Bone marrow (tissue), 2 donors: ENCODE results near the gene CTDP1.
"Not testable (repeated sequence)": the region's sequence is repeated elsewhere in the genome, so short reads cannot be mapped to it uniquely, and the experiment has no call there.

Experiments used
- DNase-seq, 2 donors: peaks; one replicate each; lab custom pipeline; 2025; lab: John Stamatoyannopoulos, UW

CTDP1 gene

GRCh38 chr18:79698668-79699335 lies 19.2 kb downstream of the CTDP1 start:
- no peak for DNase-seq

GRCh38 chr18:79699653-79700052 lies 20.1 kb downstream of the CTDP1 start:
- no peak for DNase-seq

- DNase-seq: no peak
Observed at GRCh38 chr18:79702906-79703305, 23.3 kb downstream of the CTDP1 start.

- no peak for DNase-seq
Observed at GRCh38 chr18:79704631-79705030, 25.0 kb downstream of the CTDP1 start.

- DNase-seq: no peak
Observed at GRCh38 chr18:79705272-79705671, 25.7 kb downstream of the CTDP1 start.

GRCh38 chr18:79706006-79706405 lies 26.4 kb downstream of the CTDP1 start:
- no peak for DNase-seq

GRCh38 chr18:79706658-79707057 lies 27.1 kb downstream of the CTDP1 start:
- no peak for DNase-seq

- DNase-seq: no peak
Observed at GRCh38 chr18:79707239-79707638, 27.6 kb downstream of the CTDP1 start.

GRCh38 chr18:79707671-79708070 lies 28.1 kb downstream of the CTDP1 start:
- no peak for DNase-seq

- no peak for DNase-seq
Observed at GRCh38 chr18:79708412-79708811, 28.8 kb downstream of the CTDP1 start.

GRCh38 chr18:79712206-79712857 lies 32.7 kb downstream of the CTDP1 start:
- DNase-seq: no peak

- no peak for DNase-seq
Observed at GRCh38 chr18:79713341-79713740, 33.7 kb downstream of the CTDP1 start.

GRCh38 chr18:79714531-79715240 lies 35.1 kb downstream of the CTDP1 start:
- DNase-seq: no peak

GRCh38 chr18:79715280-79715679 lies 35.7 kb downstream of the CTDP1 start:
- DNase-seq: no peak

- DNase-seq: no peak
Observed at GRCh38 chr18:79717059-79717458, 37.5 kb downstream of the CTDP1 start.

GRCh38 chr18:79717555-79718074 lies 38.0 kb downstream of the CTDP1 start:
- DNase-seq: no peak

GRCh38 chr18:79718126-79718525 lies 38.5 kb downstream of the CTDP1 start:
- DNase-seq: no peak

GRCh38 chr18:79718878-79719477 lies 39.4 kb downstream of the CTDP1 start:
- no peak for DNase-seq

GRCh38 chr18:79719478-79720358 lies 40.1 kb downstream of the CTDP1 start:
- DNase-seq: not testable (repeated sequence)

GRCh38 chr18:79720359-79720733 lies 40.7 kb downstream of the CTDP1 start:
- DNase-seq: no peak

- no peak for DNase-seq
Observed at GRCh38 chr18:79723036-79723435, 43.4 kb downstream of the CTDP1 start.

- no peak for DNase-seq
Observed at GRCh38 chr18:79723628-79724027, 44.0 kb downstream of the CTDP1 start.
